Uterus (tissue), 4 donors: ENCODE results near the gene MIGA2. TPM values are rescaled to one million over a fixed set of nuclear protein-coding genes. Genes with fewer than 3 reads are reported as not detected.

Experiments
- DNase-seq, 2 donors: peaks; one replicate each; pipeline ENCODE4 v3.0.0-alpha.2; 2019 to 2020
- H3K27ac ChIP-seq, 2 donors: fragments of 200-600 bp; sonication (generic); 1 replicate in 1 of 2; 2 replicates in 1 of 2; pipeline ENCODE4 v1.5.1; 2016 to 2018
- H3K27me3 ChIP-seq, 2 donors: fragments of 200-600 bp; sonication (generic); one replicate each; pipeline ENCODE4 v1.5.1; 2018 to 2019; ENCODE audit warnings: control low read depth in 1 of 2
- H3K36me3 ChIP-seq, 2 donors: fragments of 200-600 bp; sonication (generic); one replicate each; pipeline ENCODE4 v1.5.1; 2019; ENCODE audit warnings: control low read depth in 1 of 2
- H3K4me1 ChIP-seq, 2 donors: fragments of 200-600 bp; sonication (generic); one replicate each; pipeline ENCODE4 v1.5.1; 2018 to 2019; ENCODE audit warnings: control low read depth in 1 of 2
- H3K4me3 ChIP-seq, 2 donors: fragments of 200-600 bp; sonication (generic); 1 replicate in 1 of 2; 2 replicates in 1 of 2; pipeline ENCODE4 v1.5.1; 2018 to 2019; ENCODE audit warnings: mild to moderate bottlenecking in 1 of 2
- H3K9me3 ChIP-seq, 2 donors: fragments of 200-600 bp; sonication (generic); one replicate each; pipeline ENCODE4 v1.5.1; 2019; ENCODE audit warnings: control low read depth in 1 of 2
- CTCF ChIP-seq, 4 experiments: fragments of 200-600 bp in 2 of 4; fragments of 450-650 bp in 2 of 4; sonication (generic) in 2 of 4; IDR thresholded peaks; one replicate each; pipeline ENCODE4 v1.5.1; 2016 to 2019; ENCODE audit warnings: antibody characterized with exemption in 4 of 4, mild to moderate bottlenecking in 2 of 4, moderate library complexity in 1 of 4
- POLR2A ChIP-seq, 2 donors: fragments of 450-650 bp; IDR thresholded peaks; one replicate each; pipeline ENCODE4 v1.6.1; 2016; ENCODE audit warnings: antibody characterized with exemption in 2 of 2, mild to moderate bottlenecking in 1 of 2, moderate library complexity in 1 of 2
- intact Hi-C: fragments of 100-400 bp; cut with DNase I; formaldehyde crosslinking; loops from one replicate; pipeline ENCODE4 v1.15.1; 2023; ENCODE audit warnings: low total_unique reads
- total RNA-seq, 4 donors: library from RNA; depleted of rRNA in 3 of 4; stranded (reverse); fragments of >200 nt in 3 of 4; gene quantifications; one replicate each; pipeline versions ENCODE4 v1.1.0 to v1.2.4, GENCODE V29; 2014 to 2023
- donor health status: DM: yes; HTN: yes; CAD: no.

MIGA2 gene
- total RNA-seq, 4 donors from 2014 or later: 13.2 to 36.5 (median 34.0) TPM

DNA sequence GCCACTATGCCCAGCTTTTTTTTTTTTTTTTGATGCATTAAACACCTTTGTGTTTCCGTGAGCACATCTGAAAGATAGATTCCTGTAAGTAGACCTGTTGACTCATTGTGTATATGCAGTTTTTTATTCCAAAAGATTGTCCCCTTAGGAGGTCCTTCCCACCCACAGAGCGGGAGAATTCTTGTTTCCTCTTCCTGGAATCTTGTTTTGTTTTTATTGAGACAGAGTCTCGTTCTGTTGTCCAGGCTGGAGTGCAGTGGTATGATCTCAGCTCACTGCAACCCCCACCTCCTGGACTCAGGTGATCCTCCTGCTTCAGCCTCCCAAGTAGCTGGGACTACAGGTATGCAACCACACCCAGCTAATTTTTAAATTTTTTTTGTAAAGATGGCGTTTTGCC, 82.4 kb downstream of the MIGA2 start:
- H3K4me1 ChIP-seq: no peaks in the 10 kb centered on the region
- intact Hi-C loops: no loop called here
- H3K27me3 ChIP-seq: no peaks in the 10 kb centered on the region
- no peak overlapping the region for H3K4me3 ChIP-seq
- no peaks in the 10 kb centered on the region for H3K9me3 ChIP-seq
- no peak overlapping the region for H3K27ac ChIP-seq
- no peak for TF ChIP-seq CTCF (IDR thresholded peaks at IDR 0.05)
- no peak for TF ChIP-seq POLR2A (IDR thresholded peaks at IDR 0.05)
- H3K36me3 ChIP-seq: no peaks in the 10 kb centered on the region
- DNase-seq: no peak

GRCh38 chr9:129121483-129121882, 85.1 kb downstream of the MIGA2 start:
- no peak for TF ChIP-seq CTCF (IDR thresholded peaks at IDR 0.05)
- TF ChIP-seq POLR2A (IDR thresholded peaks at IDR 0.05): no peak
- Histone ChIP-seq H3K9me3 (no peaks in the 10 kb centered on the region), H3K27ac (no peak overlapping the region), H3K36me3 (no peaks in the 10 kb centered on the region), H3K4me1 (no peaks in the 10 kb centered on the region), H3K27me3 (no peaks in the 10 kb centered on the region), H3K4me3 (no peak overlapping the region)
- intact Hi-C loops: loop anchor here (10.0 kb wide), 1 partner anchor 663 kb away; no protein-coding TSS in a partner anchor
- DNase-seq: no peak

Other genes starting within 250 kb of the MIGA2 start
- 10 to 100 TPM in 3 of 4 donors, 1 to 10 TPM in 1; 7.1 to 26.8 (median 23.3) TPM for gene TBC1D13, start 249.4 kb upstream of the MIGA2 start, total RNA-seq
- gene ENDOG, start 218.1 kb upstream of the MIGA2 start, total RNA-seq: 10 to 100 TPM in 2 of 4 donors, 1 to 10 TPM in 2; 2.1 to 22.0 (median 9.1) TPM
- 10 to 100 TPM in 2 of 4 donors, 1 to 10 TPM in 2; 4.4 to 34.2 (median 17.3) TPM for gene SPOUT1, start 206.8 kb upstream of the MIGA2 start, total RNA-seq
- 10 to 100 TPM in 1 of 4 donors, 1 to 10 TPM in 3; 1.5 to 11.0 (median 3.4) TPM for gene KYAT1, start 154.7 kb upstream of the MIGA2 start, total RNA-seq
- 10 to 100 TPM; 23.5 to 58.7 (median 30.8) TPM for gene LRRC8A, start 154.5 kb upstream of the MIGA2 start, total RNA-seq
- gene PHYHD1, start 115.6 kb upstream of the MIGA2 start, total RNA-seq: 10 to 100 TPM; 23.2 to 30.8 (median 27.2) TPM
- 10 to 100 TPM in 3 of 4 donors, 1 to 10 TPM in 1; 10.0 to 22.3 (median 13.6) TPM for gene DOLK, start 89.0 kb upstream of the MIGA2 start, total RNA-seq
- gene NUP188, start 88.9 kb upstream of the MIGA2 start, total RNA-seq: 10 to 100 TPM; 21.5 to 75.4 (median 36.9) TPM
- gene SH3GLB2, start 8.3 kb upstream of the MIGA2 start, total RNA-seq: 100 to 1,000 TPM in 1 of 4 donors, 10 to 100 TPM in 3; 35.1 to 126 (median 81.8) TPM
- gene DOLPP1, start 44.5 kb downstream of the MIGA2 start, total RNA-seq: 10 to 100 TPM in 1 of 4 donors, 1 to 10 TPM in 2, not detected in 1; 1.0 to 10.2 (median 9.7) TPM
- 10 to 100 TPM; 20.0 to 42.4 (median 27.4) TPM for gene CRAT, start 74.2 kb downstream of the MIGA2 start, total RNA-seq
- 100 to 1,000 TPM in 1 of 4 donors, 10 to 100 TPM in 3; 28.9 to 107 (median 62.1) TPM for gene PTPA, start 74.8 kb downstream of the MIGA2 start, total RNA-seq
- gene IER5L, start 141.6 kb downstream of the MIGA2 start, total RNA-seq: 10 to 100 TPM in 2 of 4 donors, 1 to 10 TPM in 2; 1.8 to 31.0 (median 14.5) TPM